Measurements from ENCODE around the gene BAZ2B.

The BAZ2B gene

GRCh38 chr2:159497256-159497655 lies 119.1 kb downstream of the BAZ2B start:
- Histone ChIP-seq H3K9me3 (ENCODE audit: insufficient read depth, low read depth, low read length) (peaks cover 4% of the 10 kb centered on the region; the same call in 1 of the 2 replicates), H3K9ac (ENCODE audit: low read depth, low read length, poor library complexity, severe bottlenecking) (peak overlapping the region; percentile 24), H3K9me2 (replicated peaks; ENCODE audit: low read depth, low read length) (no peaks in the 10 kb centered on the region), H3K36me3 (ENCODE audit: insufficient read depth, low read length) (0 out of 2 replicates have a peak, but pooled peaks cover 3% of the 10 kb centered on the region), H3F3A (ENCODE audit: low read depth) (peaks cover 13% of the 10 kb centered on the region; the same call in 1 of the 2 replicates), H4K20me1 (ENCODE audit: insufficient read depth, low read length, poor library complexity, severe bottlenecking) (no peaks in the 10 kb centered on the region), H3K4me1 (ENCODE audit: insufficient read depth, low read length, poor library complexity, severe bottlenecking) (peaks cover 14% of the 10 kb centered on the region), H2AFZ (ENCODE audit: low read length) (peak overlapping the region; percentile 3; the same call in 1 of the 2 replicates), H3K27me3 (ENCODE audit: insufficient read depth, low read length, poor library complexity, severe bottlenecking) (no peaks in the 10 kb centered on the region), H3K4me2 (ENCODE audit: low read depth, low read length, poor library complexity, severe bottlenecking) (peak overlapping the region; percentile 65), H3K4me3 (ENCODE audit: low read length, poor library complexity, severe bottlenecking) (peak overlapping the region; percentile 37), H3K79me2 (ENCODE audit: insufficient read depth, low read length) (no peaks in the 10 kb centered on the region)
- no peak for TF ChIP-seq CTCF (conservative IDR thresholded peaks at IDR 0.05; ENCODE audit: low read length)
- TF ChIP-seq EZH2phosphoT487 (IDR thresholded peaks at IDR 0.05; ENCODE audit: borderline replicate concordance) = no peak

DNA sequence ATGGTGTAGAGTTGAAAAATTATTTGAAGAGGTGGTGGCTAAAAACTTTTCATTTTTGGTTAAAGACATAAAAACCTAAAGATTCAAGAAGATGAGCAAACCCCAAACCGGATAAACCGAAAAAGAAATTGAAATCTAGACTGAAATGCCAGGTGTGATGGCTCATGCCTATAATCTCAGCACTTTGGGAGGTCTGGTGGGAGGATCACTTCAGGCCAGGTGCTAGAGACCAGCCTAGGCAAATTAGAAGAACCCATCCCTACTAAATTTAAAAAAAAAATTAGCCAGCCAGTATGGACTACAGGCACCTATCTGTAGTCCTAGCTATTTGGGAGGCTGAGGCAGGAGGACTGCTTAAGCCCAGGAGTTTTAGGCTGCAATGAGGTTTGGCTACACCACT lies 126.9 kb downstream of the BAZ2B start:
- H3K9me2 ChIP-seq (replicated peaks; ENCODE audit: low read depth, low read length) = no peaks in the 10 kb centered on the region
- H3K4me2 ChIP-seq (ENCODE audit: low read depth, low read length, poor library complexity, severe bottlenecking) = no peak overlapping the region
- peaks cover 16% of the 10 kb centered on the region for H3K4me1 ChIP-seq (ENCODE audit: insufficient read depth, low read length, poor library complexity, severe bottlenecking)
- no peaks in the 10 kb centered on the region for H3K36me3 ChIP-seq (ENCODE audit: insufficient read depth, low read length)
- no peak overlapping the region for H3K9ac ChIP-seq (ENCODE audit: low read depth, low read length, poor library complexity, severe bottlenecking)
- no peak overlapping the region for H2AFZ ChIP-seq (ENCODE audit: low read length)
- no peaks in the 10 kb centered on the region for H4K20me1 ChIP-seq (ENCODE audit: insufficient read depth, low read length, poor library complexity, severe bottlenecking)
- no peaks in the 10 kb centered on the region for H3K27me3 ChIP-seq (ENCODE audit: insufficient read depth, low read length, poor library complexity, severe bottlenecking)
- no peaks in the 10 kb centered on the region; the same call in 1 of the 2 replicates for H3K79me2 ChIP-seq (ENCODE audit: insufficient read depth, low read length)
- no peaks in the 10 kb centered on the region for H3K9me3 ChIP-seq (ENCODE audit: insufficient read depth, low read depth, low read length)
- no peaks in the 10 kb centered on the region for H3F3A ChIP-seq (ENCODE audit: low read depth)
- no peak overlapping the region for H3K4me3 ChIP-seq (ENCODE audit: low read length, poor library complexity, severe bottlenecking)
- no peak for TF ChIP-seq EZH2phosphoT487 (IDR thresholded peaks at IDR 0.05; ENCODE audit: borderline replicate concordance)
- no peak for TF ChIP-seq CTCF (conservative IDR thresholded peaks at IDR 0.05; ENCODE audit: low read length)

DNA sequence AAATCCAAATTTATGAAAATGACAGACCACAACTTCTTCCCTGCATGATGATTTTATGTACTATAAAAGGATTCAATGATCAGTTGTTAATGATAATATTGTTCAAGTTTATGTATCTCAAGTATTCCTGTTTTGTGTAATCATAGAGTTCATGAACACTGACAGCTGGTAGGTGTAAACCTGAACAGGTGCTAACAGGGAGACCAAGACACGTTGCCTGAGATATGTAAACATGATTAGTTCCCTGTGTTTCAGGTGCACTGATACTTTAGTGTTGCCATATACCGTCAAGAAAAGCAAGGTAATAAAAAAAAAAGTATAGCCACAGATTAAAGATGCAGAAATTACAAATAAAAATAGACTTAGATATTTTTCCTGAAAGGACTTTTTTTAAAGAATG lies 131.8 kb downstream of the BAZ2B start:
- no peak overlapping the region for H3K4me3 ChIP-seq (ENCODE audit: low read length, poor library complexity, severe bottlenecking)
- H3F3A ChIP-seq (ENCODE audit: low read depth) = no peaks in the 10 kb centered on the region
- no peaks in the 10 kb centered on the region for H3K36me3 ChIP-seq (ENCODE audit: insufficient read depth, low read length)
- no peak overlapping the region for H3K9ac ChIP-seq (ENCODE audit: low read depth, low read length, poor library complexity, severe bottlenecking)
- H3K9me2 ChIP-seq (replicated peaks; ENCODE audit: low read depth, low read length) = no peaks in the 10 kb centered on the region
- no peaks in the 10 kb centered on the region for H4K20me1 ChIP-seq (ENCODE audit: insufficient read depth, low read length, poor library complexity, severe bottlenecking)
- no peak overlapping the region for H3K4me2 ChIP-seq (ENCODE audit: low read depth, low read length, poor library complexity, severe bottlenecking)
- H3K4me1 ChIP-seq (ENCODE audit: insufficient read depth, low read length, poor library complexity, severe bottlenecking) = peaks cover 16% of the 10 kb centered on the region
- no peaks in the 10 kb centered on the region; the same call in 1 of the 2 replicates for H3K79me2 ChIP-seq (ENCODE audit: insufficient read depth, low read length)
- no peaks in the 10 kb centered on the region for H3K9me3 ChIP-seq (ENCODE audit: insufficient read depth, low read depth, low read length)
- no peaks in the 10 kb centered on the region for H3K27me3 ChIP-seq (ENCODE audit: insufficient read depth, low read length, poor library complexity, severe bottlenecking)
- TF ChIP-seq EZH2phosphoT487 (IDR thresholded peaks at IDR 0.05; ENCODE audit: borderline replicate concordance) = no peak
- no peak for TF ChIP-seq CTCF (conservative IDR thresholded peaks at IDR 0.05; ENCODE audit: low read length)
- H2AFZ ChIP-seq (ENCODE audit: low read length) = no peak overlapping the region

All from Loucy (cell line).